HG03558 (cell line): ENCODE results near the gene VWA8.
"Not testable (repeated sequence)": the region's sequence is repeated elsewhere in the genome, so short reads cannot be mapped to it uniquely, and the experiment has no call there.

Experiments used
- ATAC-seq: cut with Tn5 transposase; IDR thresholded peaks from one replicate; pipeline ENCODE4 v1.9.1; 2021; ENCODE audit warnings: moderate number of reproducible peaks; ENCODE audit not compliant: unreplicated experiment; ENCODE audit errors: extremely low read depth

Gene VWA8

DNA sequence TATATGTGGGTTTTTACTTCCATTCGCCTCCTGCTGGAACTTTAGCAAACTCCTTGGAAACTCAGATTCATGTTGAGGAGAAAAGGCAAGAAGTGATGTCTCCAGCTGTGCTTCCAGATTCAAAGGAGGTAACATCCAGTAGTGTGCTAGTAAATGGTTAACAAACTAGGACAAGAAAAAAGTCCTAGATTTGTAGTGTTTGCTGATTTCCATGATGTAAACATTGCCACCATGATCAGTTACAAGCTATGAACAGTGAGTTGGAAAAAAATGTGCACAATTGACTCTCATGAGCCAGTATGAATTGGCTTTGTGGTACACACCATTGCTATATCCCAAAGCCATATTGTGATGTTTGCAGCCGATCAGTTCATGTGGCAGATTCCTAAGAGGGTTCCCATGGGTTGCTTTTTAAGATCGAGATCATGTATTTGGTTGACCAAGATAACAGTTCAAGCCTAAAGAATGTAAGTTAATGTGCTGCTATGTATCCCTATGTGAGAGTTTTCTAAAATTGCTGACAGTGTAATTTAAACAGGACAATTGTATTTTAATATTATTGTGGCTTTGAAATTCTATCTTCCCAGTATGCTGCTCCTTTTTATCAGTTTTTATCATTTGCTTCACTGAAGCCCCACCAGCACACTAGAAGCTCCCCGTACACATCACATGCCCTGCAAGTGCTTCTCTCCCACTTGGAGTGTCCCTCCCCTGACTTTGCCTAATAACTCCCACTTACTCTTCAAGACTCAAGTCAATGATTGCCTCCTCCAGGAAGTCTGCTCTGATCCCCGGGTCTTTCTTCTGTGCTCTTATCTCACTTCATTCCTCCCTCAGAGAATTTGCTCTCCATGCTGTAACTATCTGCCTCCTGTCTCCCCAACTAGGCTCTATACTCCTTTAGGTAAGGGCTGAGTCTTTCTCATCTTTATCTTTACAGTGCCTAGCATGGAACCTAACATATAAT, 355.3 kb downstream of the VWA8 start:
- ATAC-seq = no peak

DNA sequence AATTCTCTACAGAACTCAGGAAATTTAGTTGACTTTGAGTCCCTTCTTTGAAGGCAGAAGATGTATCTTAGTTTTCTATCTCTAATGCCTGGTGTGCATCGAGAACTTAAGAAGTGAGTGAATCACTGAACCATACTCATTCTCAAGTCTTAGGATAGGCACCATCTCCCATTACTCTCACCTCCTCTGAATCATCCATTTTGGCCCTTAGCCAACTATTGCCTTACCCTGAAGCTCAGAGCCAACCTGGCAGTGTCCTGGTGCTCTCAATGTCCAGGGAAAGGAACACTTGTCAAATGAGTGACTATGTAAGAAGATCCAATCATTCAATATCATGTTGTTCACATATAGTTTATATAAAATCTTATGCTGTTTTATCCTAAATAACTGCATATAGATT, 357.0 kb downstream of the VWA8 start:
- ATAC-seq = no peak

DNA sequence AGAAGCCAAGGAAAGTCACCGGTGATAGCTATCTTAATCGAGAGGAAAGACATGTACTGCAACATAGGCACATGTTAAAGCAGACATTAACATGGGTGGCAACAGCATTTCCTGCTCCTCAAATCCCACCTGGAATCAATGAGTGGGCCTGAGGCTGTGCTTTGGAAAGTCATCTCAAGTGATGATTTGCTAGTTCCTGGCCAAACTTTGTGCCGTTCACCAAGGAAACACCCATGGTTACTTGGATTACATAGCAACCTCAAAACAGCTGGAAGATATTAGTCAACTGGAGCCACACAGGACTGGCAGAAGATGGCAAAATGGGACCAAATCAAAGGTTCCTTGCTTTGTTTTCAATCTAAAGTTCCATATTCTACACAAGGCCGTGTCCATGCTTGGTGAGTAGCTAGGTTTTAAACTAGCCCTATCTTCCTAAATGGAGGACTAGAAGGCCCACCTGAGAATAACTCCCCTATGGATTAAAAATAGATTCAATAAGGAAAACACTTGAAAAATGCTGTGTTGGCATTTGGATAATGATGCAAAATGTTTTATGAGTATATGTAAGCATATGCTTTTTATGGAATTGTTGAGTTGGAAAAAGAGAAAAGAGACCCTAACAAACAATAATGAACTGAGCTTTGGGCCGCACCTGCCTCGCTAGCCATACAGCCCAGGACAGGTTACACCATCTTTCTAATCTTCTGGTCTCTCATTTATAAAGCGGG, 359.0 kb downstream of the VWA8 start:
- ATAC-seq = no peak

DNA sequence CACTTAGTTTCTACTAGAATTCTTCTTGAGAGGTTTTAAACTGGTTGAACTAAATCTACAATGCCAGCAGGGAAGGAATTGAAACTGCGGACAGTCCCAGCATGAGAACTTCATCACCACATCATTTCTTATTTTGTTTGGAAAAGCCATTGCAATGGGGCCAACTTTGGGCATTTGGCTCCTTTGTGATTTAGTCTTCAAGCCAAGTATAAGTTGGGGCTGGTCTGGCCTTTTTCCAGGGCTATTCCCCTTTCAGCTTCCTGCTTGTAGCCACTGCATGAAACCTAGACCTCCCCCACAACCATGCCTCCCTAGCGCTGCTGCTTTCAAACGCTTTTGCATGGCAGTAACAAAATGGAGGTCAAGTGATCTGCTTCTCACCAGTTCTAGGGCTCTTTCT, 361.3 kb downstream of the VWA8 start:
- ATAC-seq = no peak

DNA sequence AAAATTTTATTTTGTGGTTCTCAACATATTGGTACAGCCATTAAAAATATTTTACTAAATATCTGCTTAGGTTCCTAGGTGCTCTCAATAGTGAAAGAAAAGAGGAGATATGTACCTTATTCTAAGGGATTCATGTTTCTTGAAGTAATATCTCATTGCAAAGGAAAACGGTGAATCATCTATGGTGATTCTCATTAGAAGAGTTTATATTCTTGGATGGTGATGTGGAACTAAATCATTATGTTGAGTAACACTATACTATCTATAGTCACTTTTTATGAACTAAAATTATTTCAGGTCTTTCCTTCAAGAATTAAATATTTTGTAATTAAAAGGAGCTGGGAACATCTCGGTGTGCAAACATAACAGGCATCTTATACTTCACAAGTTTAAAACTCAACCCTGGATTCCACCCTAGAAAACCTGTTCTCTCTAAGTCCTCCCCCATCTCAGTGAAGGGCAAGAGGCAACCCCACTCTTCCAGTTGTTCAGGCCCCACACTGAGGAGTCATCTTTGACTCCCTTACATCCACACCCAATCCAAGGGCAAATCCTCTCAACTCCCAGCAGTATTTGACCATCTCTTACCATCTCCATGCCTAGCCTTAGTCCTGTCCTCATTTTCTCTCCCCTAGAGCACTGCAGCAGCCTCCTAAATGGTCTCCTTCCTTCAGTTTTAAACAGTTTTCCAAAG, 363.4 kb downstream of the VWA8 start:
- no peak for ATAC-seq

DNA sequence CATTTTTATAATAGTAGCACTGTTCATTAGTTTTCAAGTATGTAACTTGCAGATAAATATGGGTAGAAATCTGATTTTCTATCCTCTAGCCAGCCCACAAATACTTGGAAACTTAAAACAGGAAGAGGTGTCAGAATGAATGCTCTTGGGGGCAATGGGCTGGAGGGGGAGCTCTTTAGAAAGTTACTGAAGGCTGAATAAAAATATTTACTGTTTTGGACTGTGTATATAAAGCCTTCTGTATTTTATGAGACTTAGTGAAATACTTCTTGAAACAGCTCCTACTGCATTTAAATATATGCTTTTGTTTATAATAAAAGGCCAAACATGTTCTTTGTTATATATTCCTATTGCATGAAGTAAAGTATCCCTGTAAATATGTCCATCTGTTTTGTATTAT, 364.7 kb downstream of the VWA8 start:
- ATAC-seq = no peak

DNA sequence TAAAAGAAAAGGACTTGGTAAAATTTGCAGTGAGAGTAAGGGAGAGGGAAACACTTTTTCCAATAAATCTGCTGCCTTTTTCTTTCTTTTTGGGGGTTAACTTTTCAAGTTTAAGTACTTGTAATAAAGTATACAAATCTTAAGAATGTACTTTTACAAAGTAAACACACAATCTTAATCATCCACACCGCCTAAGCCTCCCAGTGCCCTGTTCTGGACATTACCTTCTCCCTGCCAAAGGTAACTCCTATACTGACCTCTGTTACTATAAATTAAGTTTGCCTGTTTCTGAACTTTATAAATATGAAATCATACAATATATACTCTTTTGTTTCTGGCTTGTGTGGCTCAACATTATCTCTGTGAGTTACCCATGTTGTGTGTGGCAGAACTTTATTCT, 365.6 kb downstream of the VWA8 start:
- no peak for ATAC-seq

DNA sequence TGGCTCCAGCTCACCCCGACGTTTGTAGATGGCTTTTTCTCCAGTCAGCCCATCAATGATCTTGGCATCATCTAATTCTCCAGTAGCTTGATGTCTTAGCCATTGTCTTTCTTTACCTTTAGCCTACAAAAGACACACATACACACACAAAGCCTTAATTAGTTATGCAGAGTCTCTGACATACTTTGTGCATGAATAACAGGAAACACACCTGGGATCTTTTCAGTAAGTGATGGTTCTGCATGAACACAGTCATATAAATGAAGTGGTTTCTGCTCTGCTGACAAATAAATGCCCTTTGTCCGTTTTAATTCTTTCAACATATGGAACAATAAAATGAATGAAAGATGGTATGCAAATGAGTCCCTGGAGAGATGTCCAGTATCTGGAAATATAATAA, 370.3 kb downstream of the VWA8 start:
- no peak for ATAC-seq

DNA sequence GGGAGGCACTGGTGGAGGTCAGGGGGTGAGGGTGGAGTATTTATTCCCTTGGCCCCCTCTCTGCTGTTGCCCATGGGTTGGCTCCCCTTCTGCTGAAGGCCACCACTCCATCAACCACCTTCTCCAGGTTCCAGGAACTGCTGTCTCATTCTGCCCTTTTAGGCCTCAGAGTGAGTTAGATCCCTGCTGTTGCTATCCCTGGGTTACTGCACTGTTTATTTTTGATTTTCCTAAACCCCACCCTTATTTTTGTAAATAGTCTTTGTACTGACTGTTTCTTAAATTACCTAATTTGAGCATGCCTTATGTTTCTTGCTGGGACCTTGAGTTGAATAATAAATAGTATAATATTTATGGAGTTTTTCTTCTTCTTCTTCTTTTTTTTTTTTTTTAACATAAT, 370.8 kb downstream of the VWA8 start:
- no peak for ATAC-seq

DNA sequence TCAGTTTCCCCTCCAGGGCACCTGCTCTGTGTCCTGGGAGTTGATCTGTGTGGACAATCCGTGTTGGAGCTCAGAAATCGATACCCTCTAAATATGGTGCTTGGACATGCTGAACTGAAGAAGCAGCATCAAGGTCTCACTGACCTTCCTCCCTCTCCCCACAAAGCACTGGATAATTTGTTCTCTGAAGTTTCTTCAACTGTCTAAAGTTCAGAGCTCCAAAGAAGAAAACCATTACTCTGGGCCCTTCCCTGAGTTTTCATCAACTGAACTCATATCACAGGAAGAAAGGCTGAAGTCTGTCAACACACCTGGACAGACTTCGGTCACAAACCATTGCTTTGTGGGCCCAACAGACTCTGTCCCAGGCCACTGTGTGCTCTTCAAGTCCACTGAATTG, 371.5 kb downstream of the VWA8 start:
- ATAC-seq = no peak

DNA sequence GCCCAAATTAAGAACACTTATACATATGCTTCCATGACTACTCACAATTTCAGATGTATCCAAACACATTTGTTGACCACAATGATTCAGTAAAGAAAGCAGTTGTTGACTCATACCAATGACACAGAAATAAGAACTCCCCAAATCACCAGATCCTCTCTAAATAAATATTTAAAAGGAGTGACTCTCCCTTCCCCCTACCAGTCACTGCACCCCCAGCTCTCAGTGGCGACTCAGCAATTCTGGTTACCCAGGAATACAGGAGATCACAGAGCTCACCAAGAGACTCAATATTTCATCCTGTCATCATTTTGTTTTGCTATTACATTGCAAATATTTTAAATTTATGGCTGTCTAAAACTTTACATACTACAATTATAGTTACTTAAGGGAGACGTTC, 372.0 kb downstream of the VWA8 start:
- no peak for ATAC-seq

DNA sequence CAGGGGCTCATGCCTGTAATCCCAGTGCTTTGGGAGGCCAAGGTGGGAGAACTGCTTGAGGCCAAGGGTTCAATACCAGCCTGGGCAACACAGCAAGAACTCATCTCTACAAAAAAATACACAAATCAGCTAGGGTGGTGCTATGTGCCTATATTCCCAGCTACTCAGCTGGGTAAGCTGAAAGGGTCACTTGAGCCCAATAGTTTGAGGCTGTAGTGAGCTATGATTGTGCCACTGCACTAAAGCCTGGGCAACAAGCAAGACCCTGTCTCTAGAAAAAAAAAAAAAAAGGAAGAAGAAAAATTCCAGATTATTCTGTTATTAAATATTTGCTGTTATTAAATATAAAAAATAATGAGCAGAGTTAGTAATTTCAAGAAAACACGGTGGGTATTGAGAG, 372.5 kb downstream of the VWA8 start:
- ATAC-seq = no peak

DNA sequence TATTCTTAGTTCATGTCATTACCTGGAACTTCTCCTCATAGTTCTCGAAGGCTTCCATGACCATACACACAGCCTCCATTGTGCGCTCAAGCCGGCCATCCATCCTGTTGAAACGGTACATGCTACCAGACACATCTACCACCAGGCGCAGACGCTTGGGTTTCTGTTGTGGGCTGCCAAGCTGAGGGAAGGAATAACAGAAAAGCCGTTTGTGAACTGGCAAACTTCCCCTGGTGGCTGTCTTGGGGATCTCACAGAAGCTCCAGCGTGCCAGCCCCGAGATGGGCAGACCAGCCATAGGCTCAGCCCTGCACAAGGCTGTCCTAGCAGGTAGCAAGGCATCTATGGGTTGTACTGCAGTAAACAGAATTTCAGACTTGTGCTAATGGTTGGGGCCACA, 373.4 kb downstream of the VWA8 start:
- no peak for ATAC-seq

DNA sequence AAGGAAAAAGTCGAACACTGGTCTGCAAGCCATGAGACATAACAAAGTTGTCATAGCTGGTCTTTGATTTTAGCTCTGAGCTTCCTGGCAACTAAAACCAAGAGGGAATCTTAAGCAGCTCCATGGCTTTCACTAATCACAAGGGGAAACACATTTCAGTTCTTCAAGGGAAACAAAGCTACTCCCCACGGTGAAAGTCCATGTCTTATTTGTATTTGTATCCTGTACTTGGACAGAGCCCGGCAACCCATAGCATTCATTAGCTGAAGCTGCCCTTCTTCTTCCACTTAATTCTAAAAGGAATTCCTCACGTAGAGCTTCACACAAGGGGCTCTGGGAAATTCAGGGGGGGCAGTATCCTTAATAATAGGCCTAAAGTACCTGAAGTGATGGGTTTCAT, 374.7 kb downstream of the VWA8 start:
- no peak for ATAC-seq

DNA sequence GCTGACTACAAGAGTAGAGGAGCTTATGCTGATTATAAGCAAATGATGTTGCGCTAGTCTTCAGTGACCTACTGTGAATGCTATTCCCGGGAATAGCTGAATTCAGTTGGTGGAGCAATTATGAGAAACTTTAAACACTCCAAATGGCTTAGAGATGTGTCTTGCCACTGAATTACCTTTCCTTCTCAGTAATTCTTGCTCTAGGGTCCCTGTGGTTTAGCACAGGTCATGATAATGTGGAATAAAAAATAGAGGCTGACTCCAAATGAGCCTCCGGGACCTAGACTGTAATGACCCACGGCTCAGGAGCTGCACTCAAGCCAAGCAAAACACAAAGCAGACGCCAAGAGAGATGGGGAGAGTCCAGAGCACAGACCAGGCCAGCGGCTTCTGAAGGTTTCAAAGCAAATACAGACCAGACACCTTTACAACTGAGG, 378.9 kb downstream of the VWA8 start:
- no peak for ATAC-seq

DNA sequence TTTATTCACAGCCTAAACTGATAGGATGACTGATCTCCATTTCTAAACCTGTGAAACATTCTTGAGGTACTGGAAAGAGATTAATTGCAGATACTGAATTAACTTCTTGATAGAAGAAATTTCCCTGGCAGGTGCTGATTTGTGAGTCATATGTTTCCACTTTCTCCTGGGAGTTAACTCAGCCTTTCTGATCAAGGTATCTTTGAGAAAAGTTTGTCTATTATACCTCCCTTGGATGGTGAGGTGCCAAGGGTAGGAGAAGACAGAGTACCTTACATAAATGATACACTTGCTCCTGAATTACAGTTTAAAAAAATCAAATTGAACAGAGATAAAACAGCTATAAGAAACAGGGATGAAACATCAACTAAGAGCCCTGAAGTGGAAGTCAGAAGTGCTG, 380.6 kb downstream of the VWA8 start:
- ATAC-seq = no peak

DNA sequence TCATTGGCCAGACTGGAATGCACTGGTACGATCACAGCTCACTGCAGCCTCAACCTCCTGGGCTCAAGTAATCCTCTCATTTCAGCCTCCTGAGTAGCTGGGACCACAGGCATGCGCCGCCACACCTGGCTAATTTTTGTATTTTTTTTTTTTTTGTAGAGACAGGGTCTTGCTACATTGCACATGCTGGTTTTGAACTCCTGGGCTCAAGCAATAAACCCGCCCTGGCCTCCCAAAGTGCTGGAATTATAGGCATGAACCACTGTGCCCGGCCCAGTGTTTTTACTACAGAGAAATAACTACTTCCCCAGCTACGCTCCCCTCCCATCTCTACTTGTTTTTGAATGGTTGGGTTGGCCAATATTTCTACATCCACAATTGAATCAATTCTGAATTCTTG, 381.0 kb downstream of the VWA8 start:
- ATAC-seq = no peak

DNA sequence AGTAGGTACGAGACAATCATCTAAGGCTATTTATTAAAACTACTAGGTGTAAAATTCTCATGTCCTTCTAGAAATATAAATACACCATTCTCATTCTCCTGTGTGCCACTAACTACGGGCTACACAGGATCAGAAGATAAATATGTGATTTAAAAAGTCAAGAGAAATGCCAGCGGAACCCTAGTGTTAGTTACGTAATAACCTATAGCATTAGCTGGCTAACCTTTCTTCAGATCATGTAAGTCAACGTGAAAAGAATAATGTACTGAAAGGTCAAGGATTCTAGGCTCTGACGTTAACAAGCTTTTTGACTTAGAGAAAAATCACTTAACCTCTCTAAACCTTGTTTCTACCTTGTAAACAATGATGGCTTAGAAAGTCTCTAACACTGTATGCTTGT, 381.7 kb downstream of the VWA8 start:
- ATAC-seq = no peak

DNA sequence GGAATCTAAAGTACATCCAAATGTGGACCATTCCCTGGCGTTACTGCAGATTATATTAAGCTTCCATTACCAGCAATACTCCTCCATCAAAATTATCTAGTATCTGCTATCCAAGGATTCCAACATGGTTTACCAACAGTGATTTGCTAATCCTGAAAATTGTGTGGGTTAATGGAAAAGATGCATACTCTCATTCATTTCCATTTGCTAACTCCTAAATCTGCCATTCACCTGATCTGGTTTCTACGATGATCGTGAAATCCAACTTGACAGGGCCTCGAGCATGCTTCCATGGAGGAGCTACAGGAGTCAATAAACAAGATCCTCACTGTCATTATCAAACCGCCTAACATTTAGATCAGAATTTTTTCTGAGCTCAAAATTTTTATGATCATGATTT, 382.5 kb downstream of the VWA8 start:
- no peak for ATAC-seq

DNA sequence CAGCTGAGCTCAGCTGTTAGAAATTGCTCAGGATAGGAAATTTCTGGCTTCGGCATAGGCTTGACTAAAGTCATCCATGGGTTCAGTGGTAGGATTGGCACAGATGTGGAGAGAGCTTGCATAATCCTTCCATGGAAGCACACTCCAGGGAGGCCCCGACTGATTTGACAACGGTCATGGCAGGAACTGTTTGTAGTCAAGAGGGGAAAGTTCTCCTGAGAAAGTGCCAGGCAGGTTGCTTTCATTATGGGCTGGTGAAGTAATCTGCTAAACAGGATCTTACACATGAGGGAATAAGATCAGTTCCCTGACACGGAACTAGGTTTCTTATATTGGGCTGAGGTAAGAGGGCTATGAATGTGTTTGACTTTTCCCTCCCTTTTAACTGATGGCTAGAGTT, 383.5 kb downstream of the VWA8 start:
- no peak for ATAC-seq

DNA sequence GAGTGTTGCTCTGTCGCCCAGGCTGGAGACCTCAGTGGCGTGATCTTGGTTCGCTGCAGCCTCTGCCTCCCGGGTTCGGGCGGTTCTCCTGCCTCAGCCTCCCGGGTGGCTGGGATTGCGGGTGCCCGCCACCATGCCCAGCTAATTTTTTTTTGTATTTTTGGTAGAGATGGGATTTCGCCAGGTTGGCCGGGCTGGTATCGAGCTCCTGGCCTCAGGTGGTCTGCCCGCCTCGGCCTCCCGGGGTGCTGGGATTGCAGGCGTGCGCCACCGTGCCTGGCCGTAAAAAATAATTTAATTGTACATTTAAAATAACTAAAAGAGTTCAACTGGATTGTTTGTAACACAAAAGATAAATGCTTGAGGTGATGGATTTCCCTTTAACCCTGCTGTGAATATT, 387.3 kb downstream of the VWA8 start:
- not testable (repeated sequence) for ATAC-seq
